Sigmoid colon (tissue), 3 donors: ENCODE data around the gene CMKLR1.

Experiments used
- CTCF ChIP-seq, 4 experiments: fragments of 450-650 bp in 3 of 4; fragments of 200-600 bp in 1 of 4; IDR thresholded peaks; one replicate each; pipeline ENCODE4 v1.5.1; 2016 to 2019; ENCODE audit warnings: antibody characterized with exemption in 4 of 4, mild to moderate bottlenecking in 3 of 4, moderate library complexity in 2 of 4
- POLR2A ChIP-seq, 2 donors: fragments of 450-650 bp; IDR thresholded peaks; one replicate each; pipeline ENCODE4 v1.6.1; 2016; ENCODE audit warnings: antibody characterized with exemption in 2 of 2, mild to moderate bottlenecking in 2 of 2, moderate library complexity in 2 of 2

GRCh38 chr12:108302016-108302402 is 37.1 kb downstream of the CMKLR1 start:
- TF ChIP-seq POLR2A (IDR thresholded peaks at IDR 0.05): no peak
- TF ChIP-seq CTCF (IDR thresholded peaks at IDR 0.05): no peak
